Activated CD4-positive, alpha-beta T cell treated with anti-CD3 and anti-CD28 coated beads, Interleukin-2, amount 10 ng/mL, durations not matched to agents 24 days and 14 days (primary cell): ENCODE measurements around the gene ZDHHC3. TPM values are rescaled to one million over a fixed set of nuclear protein-coding genes. Genes with fewer than 3 reads are reported as not detected.
"Not testable (repeated sequence)": the region's sequence is repeated elsewhere in the genome, so short reads cannot be mapped to it uniquely, and the experiment has no call there.

Source experiments
- DNase-seq: peaks from one replicate; pipeline ENCODE4 v3.0.0; 2022
- H3K27ac Mint-ChIP-seq: one replicate; pipeline ENCODE4 v1.8.0; 2022; ENCODE audit warnings: mild to moderate bottlenecking, mixed read lengths
- H3K27me3 Mint-ChIP-seq: one replicate; pipeline ENCODE4 v1.8.0; 2022; ENCODE audit warnings: mixed read lengths
- H3K36me3 Mint-ChIP-seq: one replicate; pipeline ENCODE4 v1.8.0; 2022; ENCODE audit warnings: low read depth, mild to moderate bottlenecking, mixed read lengths
- H3K4me1 Mint-ChIP-seq: one replicate; pipeline ENCODE4 v1.8.0; 2021; ENCODE audit warnings: mixed read lengths
- H3K4me3 Mint-ChIP-seq: one replicate; pipeline ENCODE4 v1.8.0; 2022; ENCODE audit warnings: mild to moderate bottlenecking, moderate library complexity, mixed read lengths
- H3K9me3 Mint-ChIP-seq: one replicate; pipeline ENCODE4 v1.8.0; 2021; ENCODE audit warnings: mixed read lengths
- intact Hi-C: fragments of 100-400 bp; cut with micrococcal nuclease; formaldehyde crosslinking; loops from one replicate; pipeline ENCODE4 v1.15.1; 2023
- total RNA-seq: library from RNA; stranded (reverse); gene quantifications from 2 replicates; pipeline ENCODE4 v1.2.3, GENCODE V29; 2022

The ZDHHC3 gene
- total RNA-seq, 1 donor from 2014 or later = 46.2 TPM

DNA sequence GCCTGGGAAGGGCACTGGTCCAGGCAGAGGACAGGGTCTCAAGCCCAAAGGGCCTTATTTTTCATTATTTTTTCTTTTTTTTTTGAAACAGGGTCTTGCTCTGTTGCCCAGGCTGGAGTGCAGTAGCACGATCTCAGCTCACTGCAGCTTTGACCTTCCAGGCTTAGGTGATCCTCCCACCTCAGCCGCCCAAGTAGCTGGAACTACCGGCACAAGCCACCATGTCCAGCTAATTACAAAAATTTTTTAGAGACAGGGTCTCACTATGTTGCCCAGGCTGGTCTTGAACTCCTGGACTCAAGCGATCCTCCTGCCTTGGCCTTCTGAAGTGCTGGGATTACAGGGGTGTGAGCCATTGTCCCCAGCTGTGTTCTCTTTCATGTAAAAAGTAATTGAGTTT lies 26.2 kb downstream of the ZDHHC3 start:
- intact Hi-C loops, H3K4me3 Mint-ChIP-seq, H3K36me3 Mint-ChIP-seq, H3K27me3 Mint-ChIP-seq, H3K9me3 Mint-ChIP-seq, DNase-seq, H3K4me1 Mint-ChIP-seq, H3K27ac Mint-ChIP-seq: not testable (repeated sequence)

DNA sequence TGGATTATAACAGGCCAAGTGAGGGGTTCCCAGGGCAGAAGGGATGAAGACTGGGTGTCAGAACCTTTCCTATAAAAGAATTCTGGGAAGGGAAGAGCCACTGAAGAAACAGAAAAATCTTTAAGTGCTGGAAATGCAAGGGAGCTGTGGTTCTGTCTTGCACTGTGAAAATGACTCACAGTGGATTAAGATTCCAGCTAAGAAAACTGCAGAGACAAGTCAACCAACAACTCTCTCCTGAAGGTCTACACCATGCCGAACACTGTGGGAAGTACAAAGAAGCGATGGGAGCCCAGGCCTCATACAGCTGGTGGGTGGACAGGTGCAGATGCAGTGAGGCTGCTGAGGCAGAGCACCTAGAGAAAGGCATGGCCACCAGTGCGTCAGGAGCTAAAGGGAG lies 27.7 kb downstream of the ZDHHC3 start:
- intact Hi-C loops = no loop called here
- no peaks in the 10 kb centered on the region for H3K4me1 Mint-ChIP-seq
- H3K9me3 Mint-ChIP-seq = no peaks in the 10 kb centered on the region
- no peak overlapping the region for H3K4me3 Mint-ChIP-seq
- DNase-seq = no peak
- H3K27me3 Mint-ChIP-seq = no peaks in the 10 kb centered on the region
- peaks cover 10% of the 10 kb centered on the region for H3K36me3 Mint-ChIP-seq
- H3K27ac Mint-ChIP-seq = no peak overlapping the region

DNA sequence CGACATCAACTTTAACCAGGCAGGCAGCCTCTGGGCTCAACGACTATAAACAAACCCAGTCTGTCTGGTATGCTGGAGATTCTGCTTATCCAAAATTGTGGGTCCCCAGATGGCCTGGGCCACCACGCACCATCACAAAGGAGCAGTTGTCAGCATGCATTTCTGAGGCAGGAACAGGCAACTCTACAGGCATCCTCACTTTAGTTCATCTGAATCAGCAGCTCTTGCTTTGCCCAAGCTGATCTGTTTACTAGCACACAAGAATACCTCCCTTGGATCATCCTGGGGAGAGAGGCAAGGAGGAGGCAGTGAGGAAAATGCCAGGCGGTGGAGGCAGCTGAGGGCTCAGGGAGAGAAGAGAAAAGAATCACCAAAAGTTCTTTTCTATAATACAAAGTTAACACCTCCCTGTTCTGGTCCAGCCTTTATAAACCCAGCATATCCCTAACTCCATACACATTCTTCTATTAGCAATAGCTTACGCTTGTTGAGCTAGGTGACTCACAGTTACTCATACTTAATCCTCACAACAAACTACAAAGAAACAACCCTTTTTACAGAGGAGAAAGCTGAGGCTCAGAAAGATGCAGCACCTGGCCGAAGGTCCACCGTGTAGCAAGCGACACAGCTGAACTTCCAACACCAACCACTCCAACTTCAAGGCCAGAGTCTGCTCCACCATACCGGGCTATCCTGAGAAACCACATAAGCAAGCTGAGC lies 33.6 kb downstream of the ZDHHC3 start:
- Mint-ChIP-seq H3K27ac (no peak overlapping the region), H3K4me1 (no peaks in the 10 kb centered on the region), H3K9me3 (no peaks in the 10 kb centered on the region), H3K27me3 (no peaks in the 10 kb centered on the region), H3K36me3 (peaks cover 34% of the 10 kb centered on the region), H3K4me3 (no peak overlapping the region)
- DNase-seq = no peak
- intact Hi-C loops = no loop called here

- no peaks in the 10 kb centered on the region for H3K9me3 Mint-ChIP-seq
- intact Hi-C loops = no loop called here
- H3K27me3 Mint-ChIP-seq = no peaks in the 10 kb centered on the region
- DNase-seq = no peak
- no peak overlapping the region for H3K27ac Mint-ChIP-seq
- H3K4me3 Mint-ChIP-seq = no peak overlapping the region
- H3K4me1 Mint-ChIP-seq = no peaks in the 10 kb centered on the region
- H3K36me3 Mint-ChIP-seq = peaks cover 42% of the 10 kb centered on the region
Observed at GRCh38 chr3:44939581-44940036, 36.4 kb downstream of the ZDHHC3 start.

GRCh38 chr3:44932986-44933944 lies 42.7 kb downstream of the ZDHHC3 start:
- no peak for DNase-seq
- Mint-ChIP-seq H3K4me1 (peaks cover 5% of the 10 kb centered on the region), H3K27me3 (no peaks in the 10 kb centered on the region), H3K27ac (no peak overlapping the region), H3K36me3 (peaks cover 37% of the 10 kb centered on the region), H3K4me3 (no peak overlapping the region), H3K9me3 (no peaks in the 10 kb centered on the region)
- intact Hi-C loops = no loop called here

DNA sequence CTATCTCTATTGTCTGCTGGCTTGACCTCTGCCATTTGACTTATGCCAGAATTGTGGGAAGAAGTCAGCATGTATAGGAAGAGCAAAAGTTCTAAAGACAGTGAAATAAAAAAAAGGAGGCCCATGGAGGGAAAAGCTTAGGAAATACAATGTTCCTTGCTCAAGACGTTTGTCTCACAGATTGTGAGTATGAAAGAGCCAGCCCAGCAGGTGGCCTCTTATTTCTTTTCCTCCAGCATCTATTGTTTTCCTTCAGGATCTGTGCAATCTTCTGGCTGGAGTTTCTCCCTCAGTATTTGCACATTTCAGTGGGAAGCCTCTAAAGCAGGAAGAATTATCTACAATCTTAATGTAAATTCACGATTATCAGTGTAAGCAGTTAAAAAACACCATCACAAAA lies 43.7 kb downstream of the ZDHHC3 start:
- no peaks in the 10 kb centered on the region for H3K27me3 Mint-ChIP-seq
- no peak overlapping the region for H3K4me3 Mint-ChIP-seq
- intact Hi-C loops = no loop called here
- H3K27ac Mint-ChIP-seq = no peak overlapping the region
- H3K4me1 Mint-ChIP-seq = peaks cover 5% of the 10 kb centered on the region
- no peaks in the 10 kb centered on the region for H3K9me3 Mint-ChIP-seq
- DNase-seq = no peak
- H3K36me3 Mint-ChIP-seq = peaks cover 34% of the 10 kb centered on the region

DNA sequence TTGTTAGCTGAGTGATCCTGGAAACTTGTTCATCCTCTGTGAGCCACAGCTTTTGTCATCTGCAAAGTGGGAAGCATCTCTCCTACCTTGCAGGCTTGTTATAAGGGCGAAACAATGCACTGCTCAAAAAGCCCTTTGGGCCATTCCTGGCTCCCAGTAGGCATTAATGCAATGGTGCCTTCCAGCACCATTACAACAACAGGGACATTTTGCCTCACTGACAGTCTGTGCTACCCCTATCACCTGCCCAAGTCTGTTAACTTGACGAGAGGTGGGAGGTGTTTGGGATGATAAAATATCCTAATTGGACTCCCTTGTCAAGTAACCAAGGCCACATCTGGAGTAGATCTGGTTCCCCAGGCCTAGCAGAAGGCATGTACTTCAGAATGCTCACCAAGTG lies 44.2 kb downstream of the ZDHHC3 start:
- Mint-ChIP-seq H3K4me1 (peaks cover 5% of the 10 kb centered on the region), H3K4me3 (no peak overlapping the region), H3K9me3 (no peaks in the 10 kb centered on the region), H3K27ac (no peak overlapping the region), H3K27me3 (no peaks in the 10 kb centered on the region), H3K36me3 (peaks cover 38% of the 10 kb centered on the region)
- intact Hi-C loops = no loop called here
- DNase-seq = no peak

DNA sequence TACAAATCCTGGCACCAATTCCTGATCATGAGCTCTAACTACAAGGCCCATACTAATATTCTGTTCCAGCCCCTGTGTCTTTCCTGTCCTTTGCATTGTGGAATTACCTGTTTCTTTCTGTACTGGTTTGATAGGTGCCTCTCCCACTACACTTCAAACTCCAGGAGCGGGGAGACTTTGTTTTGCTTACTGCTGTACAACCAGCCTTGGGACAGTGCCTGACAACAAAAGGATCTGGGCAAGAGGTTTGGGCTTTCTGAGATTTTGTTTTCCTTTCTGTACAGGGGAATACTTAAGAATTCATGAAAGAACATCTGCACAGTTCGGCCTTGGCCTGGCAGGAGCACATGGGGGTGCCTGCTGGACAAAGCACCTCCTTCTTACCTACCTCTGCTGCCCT lies 45.1 kb downstream of the ZDHHC3 start:
- Mint-ChIP-seq H3K9me3 (no peaks in the 10 kb centered on the region), H3K36me3 (peaks cover 38% of the 10 kb centered on the region), H3K27me3 (no peaks in the 10 kb centered on the region), H3K4me3 (no peak overlapping the region), H3K4me1 (peaks cover 5% of the 10 kb centered on the region), H3K27ac (no peak overlapping the region)
- intact Hi-C loops = no loop called here
- no peak for DNase-seq

GRCh38 chr3:44929782-44930181 lies 46.2 kb downstream of the ZDHHC3 start:
- H3K27me3 Mint-ChIP-seq = no peaks in the 10 kb centered on the region
- intact Hi-C loops = no loop called here
- peaks cover 38% of the 10 kb centered on the region for H3K36me3 Mint-ChIP-seq
- H3K27ac Mint-ChIP-seq = no peak overlapping the region
- H3K4me3 Mint-ChIP-seq = no peak overlapping the region
- peaks cover 5% of the 10 kb centered on the region for H3K4me1 Mint-ChIP-seq
- DNase-seq = no peak
- no peaks in the 10 kb centered on the region for H3K9me3 Mint-ChIP-seq

DNA sequence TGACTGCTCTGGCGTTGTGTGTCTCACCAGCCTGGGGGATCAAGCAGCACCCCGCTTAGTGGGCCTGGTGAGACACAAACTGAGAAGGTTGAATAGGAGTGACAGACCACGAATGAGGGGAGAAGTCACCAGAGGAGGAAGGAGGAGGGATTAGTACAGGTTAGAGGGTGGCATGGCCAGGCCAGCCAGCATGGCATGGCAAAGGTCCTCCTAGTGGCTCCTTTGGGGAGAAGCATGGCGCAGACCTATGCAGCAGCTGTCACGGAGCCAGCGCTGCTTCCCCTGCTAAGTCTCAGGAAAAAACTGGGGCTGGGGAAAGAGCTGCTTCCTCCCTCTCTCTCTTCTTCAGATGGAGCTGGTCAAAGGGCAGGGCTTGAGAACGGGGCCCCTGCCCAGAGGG lies 48.6 kb downstream of the ZDHHC3 start:
- H3K36me3 Mint-ChIP-seq = peaks cover 25% of the 10 kb centered on the region
- no peak for DNase-seq
- no peak overlapping the region for H3K4me3 Mint-ChIP-seq
- H3K9me3 Mint-ChIP-seq = no peaks in the 10 kb centered on the region
- H3K27me3 Mint-ChIP-seq = no peaks in the 10 kb centered on the region
- no peaks in the 10 kb centered on the region for H3K4me1 Mint-ChIP-seq
- H3K27ac Mint-ChIP-seq = no peak overlapping the region
- intact Hi-C loops = no loop called here

DNA sequence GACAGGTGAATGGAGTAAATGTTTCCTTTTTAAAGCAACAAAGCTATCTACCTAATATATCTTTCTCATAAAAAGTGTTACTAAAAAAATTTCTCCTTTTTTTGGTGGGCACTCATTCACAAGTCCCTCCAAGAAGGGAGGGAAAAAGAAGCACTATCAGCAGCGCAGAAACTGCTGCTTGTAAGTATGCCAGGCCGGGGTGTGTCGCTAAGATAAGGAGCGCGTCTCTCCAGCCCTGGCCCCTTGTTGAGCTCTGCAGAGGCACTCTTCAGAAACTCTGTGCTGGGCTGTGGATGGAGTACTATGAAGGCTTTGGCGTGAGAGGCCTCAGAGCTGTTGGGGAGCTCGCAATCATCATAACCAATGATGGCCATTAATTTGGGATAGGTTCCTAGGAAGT lies 49.1 kb downstream of the ZDHHC3 start:
- Mint-ChIP-seq H3K4me1 (no peaks in the 10 kb centered on the region), H3K9me3 (no peaks in the 10 kb centered on the region), H3K36me3 (peaks cover 26% of the 10 kb centered on the region), H3K27ac (no peak overlapping the region), H3K4me3 (no peak overlapping the region), H3K27me3 (no peaks in the 10 kb centered on the region)
- DNase-seq = no peak
- intact Hi-C loops = no loop called here

DNA sequence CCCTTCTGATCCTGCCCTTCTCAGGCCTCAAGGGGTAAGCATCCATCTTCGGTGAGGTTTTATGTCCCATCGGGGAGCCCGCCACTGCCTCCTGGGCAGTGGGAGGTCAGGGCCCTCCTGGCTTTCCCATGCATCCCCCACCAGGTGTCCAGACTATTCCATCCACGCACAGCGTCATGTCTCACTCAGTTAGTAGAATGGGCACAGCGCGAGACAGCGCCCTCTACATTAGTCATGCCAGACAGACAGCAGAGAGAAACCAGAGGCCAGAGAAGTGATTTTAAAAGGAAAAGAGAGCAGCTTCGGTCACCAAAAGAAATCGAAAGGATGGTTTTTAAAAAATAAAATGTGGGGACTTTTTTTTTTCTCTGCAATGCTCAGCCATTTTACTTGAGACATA lies 49.8 kb downstream of the ZDHHC3 start:
- intact Hi-C loops = no loop called here
- no peaks in the 10 kb centered on the region for H3K27me3 Mint-ChIP-seq
- H3K36me3 Mint-ChIP-seq = peaks cover 31% of the 10 kb centered on the region
- H3K4me3 Mint-ChIP-seq = no peak overlapping the region
- no peak overlapping the region for H3K27ac Mint-ChIP-seq
- no peak for DNase-seq
- H3K4me1 Mint-ChIP-seq = no peaks in the 10 kb centered on the region
- H3K9me3 Mint-ChIP-seq = no peaks in the 10 kb centered on the region

- intact Hi-C loops = no loop called here
- Mint-ChIP-seq H3K27me3 (no peaks in the 10 kb centered on the region), H3K4me3 (no peak overlapping the region), H3K4me1 (no peaks in the 10 kb centered on the region), H3K36me3 (peaks cover 30% of the 10 kb centered on the region), H3K9me3 (no peaks in the 10 kb centered on the region), H3K27ac (no peak overlapping the region)
- no peak for DNase-seq
Observed at GRCh38 chr3:44924457-44925084, 51.4 kb downstream of the ZDHHC3 start.
